Measurements from ENCODE around the gene TNFRSF25.
"Not testable (repeated sequence)": the region's sequence is repeated elsewhere in the genome, so short reads cannot be mapped to it uniquely, and the experiment has no call there.

DNA sequence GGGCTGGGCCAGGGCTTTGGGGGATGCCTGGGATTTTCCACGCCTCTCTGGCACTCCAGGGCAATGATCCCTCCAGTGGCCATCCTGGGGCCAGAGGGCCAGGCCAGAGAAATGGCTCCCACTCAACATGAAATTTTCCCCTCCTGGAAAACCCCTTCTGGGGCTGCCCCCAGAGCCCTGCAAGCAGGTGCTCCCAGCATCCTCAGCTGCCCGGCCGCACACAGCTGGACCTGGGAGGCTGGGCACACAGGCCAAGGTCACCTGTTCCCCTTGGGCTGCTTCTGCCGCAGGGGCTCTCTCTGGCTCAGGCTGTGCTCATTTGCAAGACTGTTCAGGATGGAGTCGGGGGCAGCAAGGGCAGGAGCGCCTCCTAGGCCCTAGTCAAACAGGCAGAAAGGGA is 37.5 kb downstream of the TNFRSF25 start:
- TF ChIP-seq, protein P1, sequence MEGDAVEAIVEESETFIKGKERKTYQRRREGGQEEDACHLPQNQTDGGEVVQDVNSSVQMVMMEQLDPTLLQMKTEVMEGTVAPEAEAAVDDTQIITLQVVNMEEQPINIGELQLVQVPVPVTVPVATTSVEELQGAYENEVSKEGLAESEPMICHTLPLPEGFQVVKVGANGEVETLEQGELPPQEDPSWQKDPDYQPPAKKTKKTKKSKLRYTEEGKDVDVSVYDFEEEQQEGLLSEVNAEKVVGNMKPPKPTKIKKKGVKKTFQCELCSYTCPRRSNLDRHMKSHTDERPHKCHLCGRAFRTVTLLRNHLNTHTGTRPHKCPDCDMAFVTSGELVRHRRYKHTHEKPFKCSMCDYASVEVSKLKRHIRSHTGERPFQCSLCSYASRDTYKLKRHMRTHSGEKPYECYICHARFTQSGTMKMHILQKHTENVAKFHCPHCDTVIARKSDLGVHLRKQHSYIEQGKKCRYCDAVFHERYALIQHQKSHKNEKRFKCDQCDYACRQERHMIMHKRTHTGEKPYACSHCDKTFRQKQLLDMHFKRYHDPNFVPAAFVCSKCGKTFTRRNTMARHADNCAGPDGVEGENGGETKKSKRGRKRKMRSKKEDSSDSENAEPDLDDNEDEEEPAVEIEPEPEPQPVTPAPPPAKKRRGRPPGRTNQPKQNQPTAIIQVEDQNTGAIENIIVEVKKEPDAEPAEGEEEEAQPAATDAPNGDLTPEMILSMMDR (IDR thresholded peaks at IDR 0.05; ENCODE audit: poor library complexity) = not testable (repeated sequence)
- not testable (repeated sequence) for TF ChIP-seq EZH2phosphoT487 (IDR thresholded peaks at IDR 0.05; ENCODE audit: low read depth, severe bottlenecking, unreplicated experiment); EZH2 (IDR thresholded peaks at IDR 0.05; ENCODE audit: borderline replicate concordance)
